Fibroblast of lung (primary cell): ENCODE results near the gene ZNF576. TPM values are rescaled to one million over a fixed set of nuclear protein-coding genes. Genes with fewer than 3 reads are reported as not detected.

Experiments used
- DNase-seq, 2 donors: peaks; one replicate each; pipeline versions ENCODE4 v3.0.0 to v3.0.0-alpha.2; 2010; ENCODE audit warnings: low read depth in 2 of 2
- H2AFZ ChIP-seq: 2 replicates; pipeline ENCODE4 v1.5.1; 2012; ENCODE audit warnings: low read length, control low read depth, inconsistent platforms
- H3K27ac ChIP-seq: 2 replicates; pipeline ENCODE4 v1.5.1; 2011; ENCODE audit warnings: low read length, control low read depth; ENCODE audit not compliant: insufficient read depth
- H3K27me3 ChIP-seq: 2 replicates; pipeline ENCODE4 v1.5.1; 2011; ENCODE audit warnings: mild to moderate bottlenecking, low read length; ENCODE audit not compliant: control insufficient read depth, insufficient read depth
- H3K36me3 ChIP-seq: 2 replicates; pipeline ENCODE4 v1.5.1; 2011; ENCODE audit warnings: low read length; ENCODE audit not compliant: control insufficient read depth, insufficient read depth
- H3K4me1 ChIP-seq: 2 replicates; pipeline ENCODE4 v1.5.1; 2011; ENCODE audit warnings: low read length; ENCODE audit not compliant: control insufficient read depth, insufficient read depth; ENCODE audit errors: extremely low read depth
- H3K4me2 ChIP-seq: 2 replicates; pipeline ENCODE4 v1.5.1; 2011; ENCODE audit warnings: low read length, control low read depth; ENCODE audit not compliant: insufficient read depth; ENCODE audit errors: extremely low read depth
- H3K4me3 ChIP-seq, 4 experiments: fragments of 200-600 bp in 1 of 4; sonication (generic) in 1 of 4; replicated peaks in 1 of 4; 2 replicates each; pipeline ENCODE4 v1.5.1; 2011 to 2016; ENCODE audit warnings: low read length in 4 of 4, low read depth in 3 of 4, mild to moderate bottlenecking in 3 of 4, control low read depth in 2 of 4, inconsistent platforms in 1 of 4, mixed read lengths in 1 of 4; ENCODE audit not compliant: insufficient read depth in 1 of 4; ENCODE audit errors: control extremely low read depth in 1 of 4
- H3K79me2 ChIP-seq: 2 replicates; pipeline ENCODE4 v1.5.1; 2012; ENCODE audit warnings: mild to moderate bottlenecking, low read length, inconsistent platforms; ENCODE audit not compliant: control insufficient read depth, insufficient read depth
- H3K9ac ChIP-seq: 2 replicates; pipeline ENCODE4 v1.5.1; 2011; ENCODE audit warnings: mild to moderate bottlenecking, low read length, control low read depth; ENCODE audit not compliant: insufficient read depth
- H3K9me3 ChIP-seq: 2 replicates; pipeline ENCODE4 v1.5.1; 2012; ENCODE audit warnings: low read depth, low read length; ENCODE audit not compliant: control insufficient read depth, insufficient read depth
- H4K20me1 ChIP-seq: 2 replicates; pipeline ENCODE4 v1.5.1; 2011; ENCODE audit warnings: low read length; ENCODE audit not compliant: control insufficient read depth, insufficient read depth; ENCODE audit errors: extremely low read depth
- EZH2 ChIP-seq: IDR thresholded peaks from 2 replicates; pipeline ENCODE4 v1.5.1; 2012; ENCODE audit warnings: low read length, control low read depth, mild to moderate bottlenecking; ENCODE audit errors: missing control alignments
- polyA plus RNA-seq, 2 donors: library from polyadenylated mRNA; depleted of rRNA in 1 of 2; stranded (reverse) in 1 of 2; unstranded in 1 of 2; fragments of >200 nt; gene quantifications; 2 replicates each; pipeline ENCODE4 v1.2.1, GENCODE V29; 2011 to 2012; ENCODE audit warnings: missing spikeins in 1 of 2
- total RNA-seq: library from RNA; depleted of rRNA; stranded (reverse); fragments of >200 nt; gene quantifications from 2 replicates; pipeline ENCODE4 v1.2.1, GENCODE V29; 2014
- TF ChIP-seq, protein P1 (sequence below), 2 donors: IDR thresholded peaks in 1 of 2; conservative IDR thresholded peaks in 1 of 2; 1 replicate in 1 of 2; 2 replicates in 1 of 2; pipeline ENCODE4 v1.5.1; 2011 to 2012; ENCODE audit warnings: low read length in 2 of 2, control low read depth in 1 of 2, inconsistent platforms in 1 of 2, low read depth in 1 of 2, mild to moderate bottlenecking in 1 of 2

ZNF576 gene
- total and polyA plus RNA-seq, 2 donors (not counting 1 experiment from before 2014, with no cell fraction given) = 7.0 to 9.7 TPM

DNA sequence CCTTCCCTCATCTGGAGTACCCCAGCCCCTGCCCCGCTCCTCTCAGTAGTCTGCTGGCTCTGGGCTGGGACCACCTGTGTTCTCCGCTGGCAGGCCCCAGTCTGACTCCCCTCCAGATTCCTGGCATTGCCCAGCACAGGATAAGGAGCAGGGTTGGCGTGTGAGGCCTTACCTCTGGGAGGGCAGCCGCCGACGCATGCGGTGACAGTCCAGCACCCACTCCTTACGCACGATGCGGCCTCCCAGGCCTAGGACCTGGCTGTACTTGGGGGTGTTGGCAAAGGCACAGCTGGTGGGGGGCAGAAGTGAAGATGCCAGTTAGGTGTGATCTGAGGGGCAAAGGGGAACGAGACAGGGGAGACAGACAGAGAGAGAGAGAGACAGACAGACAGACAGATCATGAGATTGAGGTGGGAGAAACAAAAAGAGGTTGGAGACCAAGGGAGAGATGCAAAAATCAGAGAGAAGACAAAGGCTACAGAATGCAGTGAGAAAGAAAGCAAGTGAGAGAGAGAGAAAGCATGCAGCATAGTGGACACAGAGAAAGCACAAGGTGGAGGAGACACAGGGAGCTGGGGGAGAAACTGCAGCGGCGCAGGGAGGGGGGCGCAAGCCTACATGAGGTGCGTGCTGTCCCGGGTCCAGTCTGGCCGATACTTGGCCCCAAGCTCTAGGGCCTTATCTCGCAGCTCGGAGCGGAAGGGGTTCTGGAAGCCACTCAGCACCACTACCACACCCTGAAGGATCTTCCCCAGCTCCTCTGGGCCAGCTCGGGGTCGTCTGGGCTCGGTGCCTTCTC is 44.8 kb upstream of the ZNF576 start:
- no peaks in the 10 kb centered on the region for H3K4me1 ChIP-seq
- no peak for TF ChIP-seq EZH2
- TF ChIP-seq, protein P1, sequence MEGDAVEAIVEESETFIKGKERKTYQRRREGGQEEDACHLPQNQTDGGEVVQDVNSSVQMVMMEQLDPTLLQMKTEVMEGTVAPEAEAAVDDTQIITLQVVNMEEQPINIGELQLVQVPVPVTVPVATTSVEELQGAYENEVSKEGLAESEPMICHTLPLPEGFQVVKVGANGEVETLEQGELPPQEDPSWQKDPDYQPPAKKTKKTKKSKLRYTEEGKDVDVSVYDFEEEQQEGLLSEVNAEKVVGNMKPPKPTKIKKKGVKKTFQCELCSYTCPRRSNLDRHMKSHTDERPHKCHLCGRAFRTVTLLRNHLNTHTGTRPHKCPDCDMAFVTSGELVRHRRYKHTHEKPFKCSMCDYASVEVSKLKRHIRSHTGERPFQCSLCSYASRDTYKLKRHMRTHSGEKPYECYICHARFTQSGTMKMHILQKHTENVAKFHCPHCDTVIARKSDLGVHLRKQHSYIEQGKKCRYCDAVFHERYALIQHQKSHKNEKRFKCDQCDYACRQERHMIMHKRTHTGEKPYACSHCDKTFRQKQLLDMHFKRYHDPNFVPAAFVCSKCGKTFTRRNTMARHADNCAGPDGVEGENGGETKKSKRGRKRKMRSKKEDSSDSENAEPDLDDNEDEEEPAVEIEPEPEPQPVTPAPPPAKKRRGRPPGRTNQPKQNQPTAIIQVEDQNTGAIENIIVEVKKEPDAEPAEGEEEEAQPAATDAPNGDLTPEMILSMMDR (conservative IDR thresholded peaks at IDR 0.05 in 1 of 2, IDR thresholded peaks at IDR 0.05 in 1 of 2; ENCODE audit: low read depth in 1 of 2, low read length in 2 of 2) = no peak
- no peaks in the 10 kb centered on the region for H3K27me3 ChIP-seq
- H3K36me3 ChIP-seq = peaks cover 14% of the 10 kb centered on the region
- H3K9ac ChIP-seq = no peak overlapping the region
- H3K9me3 ChIP-seq = no peaks in the 10 kb centered on the region
- no peak for DNase-seq
- H3K4me3 ChIP-seq = no peak overlapping the region
- no peaks in the 10 kb centered on the region for H4K20me1 ChIP-seq
- H3K27ac ChIP-seq = no peak overlapping the region
- no peaks in the 10 kb centered on the region for H3K79me2 ChIP-seq
- H3K4me2 ChIP-seq = no peak overlapping the region
- no peak overlapping the region for H2AFZ ChIP-seq

DNA sequence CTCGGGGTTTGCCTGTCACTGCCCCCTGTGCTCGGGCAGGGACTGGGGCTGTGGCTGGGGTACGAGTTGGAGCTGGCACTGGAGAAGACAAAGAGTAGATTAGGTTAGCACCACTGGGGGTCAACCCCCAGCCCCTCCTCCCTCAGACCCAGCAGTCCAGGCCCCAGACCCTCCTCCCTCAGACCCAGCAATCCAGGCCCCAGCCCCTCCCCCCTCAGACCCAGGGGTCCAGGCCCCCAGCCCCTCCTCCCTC is 44.3 kb upstream of the ZNF576 start:
- DNase-seq = no peak
- Histone ChIP-seq H3K4me3 (no peak overlapping the region), H3K36me3 (peaks cover 14% of the 10 kb centered on the region), H2AFZ (no peak overlapping the region), H3K27me3 (no peaks in the 10 kb centered on the region), H3K27ac (no peak overlapping the region), H3K9me3 (no peaks in the 10 kb centered on the region), H3K9ac (no peak overlapping the region), H3K4me2 (no peak overlapping the region), H3K4me1 (no peaks in the 10 kb centered on the region), H3K79me2 (no peaks in the 10 kb centered on the region), H4K20me1 (no peaks in the 10 kb centered on the region)
- TF ChIP-seq, protein P1 (conservative IDR thresholded peaks at IDR 0.05 in 1 of 2, IDR thresholded peaks at IDR 0.05 in 1 of 2; ENCODE audit: low read depth in 1 of 2, low read length in 2 of 2) = no peak
- no peak for TF ChIP-seq EZH2

DNA sequence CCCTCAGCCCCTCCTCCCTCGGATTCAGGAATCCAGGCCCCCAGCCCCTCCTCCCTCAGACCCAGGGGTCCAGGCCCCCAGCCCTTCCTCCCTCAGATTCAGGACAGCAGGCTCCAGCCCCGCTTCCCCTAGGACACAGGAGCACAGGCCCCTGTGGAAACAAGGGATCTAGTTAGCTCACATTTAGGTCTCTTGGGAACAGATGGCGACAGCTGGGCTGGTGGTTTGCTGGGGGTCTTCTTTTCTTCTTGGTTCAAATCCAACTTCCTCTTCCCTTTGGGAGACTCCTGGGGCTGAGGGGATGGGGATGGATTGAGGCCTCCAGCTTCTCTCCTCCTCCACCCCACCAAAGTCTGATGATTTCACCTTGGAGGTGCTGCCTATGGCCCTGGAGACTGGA is 43.8 kb upstream of the ZNF576 start:
- no peak for DNase-seq
- Histone ChIP-seq H2AFZ (no peak overlapping the region), H3K9me3 (no peaks in the 10 kb centered on the region), H4K20me1 (no peaks in the 10 kb centered on the region), H3K79me2 (no peaks in the 10 kb centered on the region), H3K27ac (no peak overlapping the region), H3K4me2 (no peak overlapping the region), H3K27me3 (no peaks in the 10 kb centered on the region), H3K36me3 (peaks cover 14% of the 10 kb centered on the region), H3K4me1 (peaks cover 3% of the 10 kb centered on the region), H3K9ac (no peak overlapping the region), H3K4me3 (no peak overlapping the region)
- TF ChIP-seq, protein P1 (conservative IDR thresholded peaks at IDR 0.05 in 1 of 2, IDR thresholded peaks at IDR 0.05 in 1 of 2; ENCODE audit: low read depth in 1 of 2, low read length in 2 of 2) = no peak
- TF ChIP-seq EZH2 = no peak
